Measurements from ENCODE around the gene DDX51.
"Not testable (repeated sequence)": the region's sequence is repeated elsewhere in the genome, so short reads cannot be mapped to it uniquely, and the experiment has no call there.

DDX51 gene

DNA sequence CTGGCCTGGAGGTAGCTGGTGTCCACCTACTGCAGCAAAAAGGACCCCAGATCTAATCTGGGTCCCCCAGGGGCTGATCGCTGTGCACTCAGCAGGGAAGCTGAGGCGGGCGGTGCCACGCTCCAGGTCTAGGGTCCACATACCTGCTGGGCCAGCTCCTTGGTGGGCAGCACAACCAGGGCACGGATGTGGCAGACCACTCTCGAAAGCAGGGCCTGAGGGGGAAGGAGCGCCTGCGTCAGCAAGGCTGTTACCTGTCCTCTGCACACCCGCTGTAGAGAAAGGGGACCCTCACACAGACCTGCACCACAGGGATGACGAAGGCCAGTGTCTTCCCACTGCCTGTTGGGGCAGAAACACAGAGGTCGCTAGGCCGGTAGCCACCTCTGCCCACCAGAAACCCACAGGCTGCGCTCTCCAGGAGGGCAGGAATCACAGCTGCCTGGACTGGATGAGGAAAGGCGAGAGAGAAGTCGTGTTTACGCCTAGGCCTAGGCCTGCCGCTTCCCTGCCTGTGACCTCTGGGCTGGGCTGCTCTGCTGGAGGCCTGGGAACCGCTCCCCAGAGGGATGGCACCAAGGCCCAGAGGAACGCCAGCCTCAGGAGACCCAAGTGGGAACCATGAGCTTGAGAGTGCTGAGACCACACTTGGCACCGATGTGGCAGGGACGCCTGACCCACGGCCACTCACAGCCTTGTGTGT is 2.0 kb downstream of the DDX51 start:
- DNase-seq (ENCODE audit: low read depth in 2 of 2, low spot score in 1 of 2) = no peak

DNA sequence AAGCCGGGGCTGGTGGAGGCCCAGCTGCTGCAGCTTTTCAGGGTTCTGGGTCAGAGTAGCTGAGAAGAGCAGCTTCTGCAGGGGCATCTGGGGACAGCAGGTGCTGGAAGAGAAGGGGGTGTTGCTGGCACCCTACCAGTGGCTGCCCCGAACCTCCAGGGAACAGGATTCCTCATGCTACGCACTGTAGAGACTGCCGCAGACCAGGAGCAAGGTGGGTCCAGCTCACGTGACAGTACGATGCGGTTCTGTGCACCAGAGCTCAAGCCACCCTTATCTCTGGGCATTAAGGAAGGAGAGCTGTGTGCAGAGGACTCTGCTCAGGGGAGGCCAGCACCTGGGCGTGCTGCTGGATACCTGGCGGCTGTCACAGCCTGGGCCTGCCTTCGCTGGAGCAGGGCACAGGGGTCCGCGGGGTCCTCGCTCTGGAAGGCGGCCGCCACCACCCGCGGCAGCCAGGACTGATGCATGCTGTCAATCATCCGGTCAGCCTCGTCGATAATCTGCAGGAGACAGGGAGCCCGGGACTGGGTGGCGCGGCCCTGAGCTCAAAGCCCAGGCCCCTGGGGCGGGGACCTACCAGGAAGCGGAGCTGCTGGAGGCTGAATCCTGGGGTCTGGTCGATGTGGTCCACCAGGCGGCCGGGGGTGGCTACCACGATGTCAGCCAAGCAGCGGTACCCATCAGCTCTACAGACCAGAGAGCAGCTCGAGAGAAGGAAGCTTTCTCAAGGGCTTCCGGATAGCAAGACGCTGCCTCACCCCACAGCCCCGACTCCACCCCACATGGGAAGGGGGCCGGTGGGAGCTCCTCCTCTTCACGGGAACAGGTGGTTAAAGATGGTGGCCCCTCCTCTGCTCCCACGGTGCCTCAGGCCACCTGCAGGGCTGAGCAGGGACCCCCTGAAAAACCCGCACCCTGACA is 2.9 kb downstream of the DDX51 start:
- DNase-seq (ENCODE audit: low read depth in 2 of 2, low spot score in 1 of 2) = no peak

DNA sequence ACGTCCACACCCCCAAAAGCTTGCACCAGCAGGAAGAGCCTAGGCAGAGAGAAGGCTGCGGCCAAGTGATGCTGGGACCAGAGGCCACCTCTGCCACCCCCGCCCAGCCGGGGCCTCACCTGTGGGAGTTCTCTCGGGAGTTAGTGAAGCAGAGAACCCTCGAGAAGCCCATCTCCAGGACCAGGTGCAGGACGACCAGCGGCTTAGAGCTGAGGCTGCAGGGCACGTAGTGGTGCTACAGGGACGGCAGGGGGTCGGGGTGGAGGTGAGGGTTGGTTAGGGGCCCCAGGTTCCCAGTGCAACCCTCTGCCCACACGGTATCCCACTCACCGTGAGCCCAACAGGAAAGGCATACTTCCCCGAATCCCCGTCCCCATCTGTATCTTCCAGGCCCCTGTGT is 3.6 kb downstream of the DDX51 start:
- no peak for DNase-seq (ENCODE audit: low read depth in 2 of 2, low spot score in 1 of 2)

DNA sequence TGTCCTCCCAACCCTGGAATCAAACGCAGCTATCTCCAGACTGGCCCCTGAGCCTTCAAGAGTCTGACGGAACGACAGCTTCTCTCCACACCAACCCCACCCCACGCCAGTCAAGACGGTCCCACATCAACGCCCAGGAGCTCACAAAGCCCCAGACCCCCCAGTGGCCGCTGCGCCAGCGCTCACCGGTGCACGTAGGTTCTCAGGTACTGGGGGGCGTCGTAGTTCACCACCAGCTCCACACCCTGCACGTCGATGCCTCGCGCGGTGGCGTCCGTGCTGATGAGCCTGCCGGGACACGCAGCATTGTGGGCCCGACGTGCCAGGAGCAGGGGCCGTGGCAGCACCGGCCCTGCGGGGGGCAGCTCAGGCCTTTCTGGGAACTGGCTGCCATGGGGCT is 4.2 kb downstream of the DDX51 start:
- no peak for DNase-seq (ENCODE audit: low read depth in 2 of 2, low spot score in 1 of 2)

DNA sequence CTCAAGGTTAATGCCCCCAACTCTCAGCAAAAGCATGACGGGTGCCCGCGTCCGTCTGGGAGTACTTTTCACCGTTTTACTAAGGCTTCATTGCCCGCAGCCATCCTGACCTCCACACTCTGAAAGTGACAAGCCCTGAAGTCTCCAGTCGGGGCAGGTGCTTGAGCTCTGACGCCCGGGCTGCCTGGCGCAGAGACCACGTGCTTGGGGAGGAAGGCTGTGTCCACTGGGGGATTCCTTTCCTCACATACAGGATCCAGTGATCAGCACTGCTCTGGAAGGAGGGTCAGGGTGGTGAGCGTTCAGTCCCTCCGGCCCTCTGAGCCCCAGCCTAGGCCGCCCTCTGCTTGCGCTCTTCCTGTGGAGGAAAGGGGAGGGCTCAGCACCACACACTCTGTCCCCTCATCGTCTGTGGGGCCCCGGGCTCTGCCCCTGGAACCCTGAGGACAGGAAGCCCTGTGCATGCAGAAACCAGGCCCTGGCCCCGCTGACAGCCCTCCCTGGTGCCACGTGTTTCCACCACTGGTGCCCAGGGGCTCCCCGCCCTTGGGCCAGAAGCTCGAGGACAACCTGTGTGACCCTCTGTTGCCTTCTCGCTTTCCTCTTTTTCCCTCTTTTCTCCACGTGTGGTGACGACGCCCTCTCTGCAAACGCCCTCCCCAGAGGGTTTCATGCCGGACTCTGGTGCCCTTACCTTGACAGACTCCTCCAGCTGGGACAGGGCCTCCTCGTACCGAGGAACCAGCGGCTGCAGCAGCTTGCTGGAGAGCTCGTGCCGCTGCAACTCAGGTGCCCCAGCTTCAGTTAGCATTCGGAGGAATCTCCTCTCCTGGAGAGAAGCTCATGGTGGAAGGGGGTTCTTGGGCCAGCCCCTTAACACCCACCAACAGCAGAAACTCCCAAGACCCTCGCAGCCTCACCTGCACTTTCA is 4.9 kb downstream of the DDX51 start:
- no peak for DNase-seq (ENCODE audit: low read depth in 2 of 2, low spot score in 1 of 2)

DNA sequence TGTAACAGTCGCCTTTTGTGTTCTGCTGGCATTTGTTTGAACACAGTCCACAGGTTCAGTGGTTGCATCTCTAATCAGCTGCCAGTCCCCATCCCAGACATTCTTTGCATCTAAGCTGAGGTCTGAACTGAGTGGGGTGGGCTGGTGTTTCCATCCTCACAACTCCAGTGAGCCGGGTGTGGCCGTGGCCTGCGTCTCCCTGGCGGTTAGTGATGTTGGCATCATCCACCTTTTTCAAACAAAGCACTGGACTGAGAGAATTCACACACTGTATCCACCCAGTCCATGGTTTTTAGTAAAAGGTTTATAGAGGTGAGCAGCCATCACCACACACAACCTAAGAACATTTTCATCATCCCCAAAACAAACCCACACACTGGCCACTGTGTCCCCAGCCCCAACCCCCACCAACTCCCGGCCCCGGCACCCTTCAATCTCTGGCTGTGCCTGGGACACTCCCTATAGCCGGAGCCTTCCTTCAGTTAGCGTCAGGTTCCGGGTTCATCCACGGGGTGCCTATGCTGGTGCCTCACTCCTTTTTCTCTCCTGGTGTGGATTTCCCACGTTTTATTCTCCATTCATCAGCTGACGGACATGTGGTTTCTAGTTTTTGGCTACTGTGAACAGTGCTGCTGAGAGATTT is 6.5 kb downstream of the DDX51 start:
- DNase-seq (ENCODE audit: low read depth in 2 of 2, low spot score in 1 of 2) = no peak

DNA sequence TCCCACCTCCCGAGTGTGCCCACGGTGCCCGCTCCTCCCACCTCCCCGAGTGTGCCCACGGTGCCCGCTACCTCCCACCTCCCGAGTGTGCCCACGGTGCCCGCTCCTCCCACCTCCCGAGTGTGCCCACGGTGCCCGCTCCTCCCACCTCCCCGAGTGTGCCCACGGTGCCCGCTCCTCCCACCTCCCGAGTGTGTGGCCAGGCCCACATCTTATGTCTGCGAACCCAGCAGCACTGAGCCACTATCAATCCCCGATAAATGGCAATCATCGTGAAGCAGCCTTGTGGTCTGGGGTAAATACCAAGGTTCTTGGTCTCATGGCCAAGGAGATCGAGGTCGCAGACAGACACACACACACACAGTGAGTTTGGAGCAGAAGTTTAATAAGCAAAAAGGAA is 7.9 kb downstream of the DDX51 start:
- not testable (repeated sequence) for DNase-seq (ENCODE audit: low read depth in 2 of 2, low spot score in 1 of 2)

DNA sequence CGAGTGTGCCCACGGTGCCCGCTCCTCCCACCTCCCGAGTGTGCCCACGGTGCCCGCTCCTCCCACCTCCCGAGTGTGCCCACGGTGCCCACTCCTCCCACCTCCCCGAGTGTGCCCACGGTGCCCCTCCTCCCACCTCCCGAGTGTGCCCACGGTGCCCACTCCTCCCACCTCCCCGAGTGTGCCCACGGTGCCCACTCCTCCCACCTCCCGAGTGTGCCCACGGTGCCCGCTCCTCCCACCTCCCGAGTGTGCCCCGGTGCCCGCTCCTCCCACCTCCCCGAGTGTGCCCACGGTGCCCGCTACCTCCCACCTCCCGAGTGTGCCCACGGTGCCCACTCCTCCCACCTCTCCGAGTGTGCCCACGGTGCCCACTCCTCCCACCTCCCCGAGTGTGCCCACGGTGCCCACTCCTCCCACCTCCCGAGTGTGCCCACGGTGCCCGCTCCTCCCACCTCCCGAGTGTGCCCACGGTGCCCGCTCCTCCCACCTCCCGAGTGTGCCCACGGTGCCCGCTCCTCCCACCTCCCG is 9.4 kb downstream of the DDX51 start:
- DNase-seq (ENCODE audit: low read depth in 2 of 2, low spot score in 1 of 2) = not testable (repeated sequence)

DNA sequence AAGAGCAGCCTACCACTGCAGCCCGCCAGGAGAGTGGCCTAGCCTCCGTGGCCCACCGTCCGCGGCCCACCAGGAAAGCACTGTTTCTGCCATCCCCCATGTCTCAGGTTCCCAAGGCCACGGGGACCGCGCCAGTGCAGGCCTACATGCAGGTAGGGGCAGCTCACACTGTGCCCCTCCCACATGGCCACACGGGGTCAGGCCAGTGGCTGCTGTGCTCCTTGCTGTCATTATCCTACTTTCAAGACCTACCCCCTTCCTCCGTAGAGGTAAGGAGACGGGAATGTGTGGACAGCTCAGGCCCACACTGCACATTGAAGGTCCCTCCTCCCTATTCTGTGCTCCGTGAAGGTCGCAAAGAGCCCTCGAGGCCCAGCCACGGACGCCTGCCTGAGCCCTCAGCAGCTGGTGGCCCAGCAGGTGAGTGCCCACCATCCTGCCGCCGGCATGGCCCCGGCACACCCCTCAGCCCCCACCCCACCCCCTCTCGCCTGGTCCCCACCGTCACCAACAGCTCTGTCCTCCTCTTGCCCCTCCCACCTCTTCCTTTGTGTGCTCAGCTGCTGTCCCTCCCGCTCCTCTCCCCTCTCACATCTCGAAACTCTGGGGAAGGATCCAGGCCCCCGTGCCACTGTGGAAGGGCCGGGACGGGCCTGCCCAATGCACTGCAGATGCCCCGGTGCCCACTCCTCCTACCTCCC is 10.0 kb downstream of the DDX51 start:
- DNase-seq (ENCODE audit: low read depth in 2 of 2, low spot score in 1 of 2) = no peak

DNA sequence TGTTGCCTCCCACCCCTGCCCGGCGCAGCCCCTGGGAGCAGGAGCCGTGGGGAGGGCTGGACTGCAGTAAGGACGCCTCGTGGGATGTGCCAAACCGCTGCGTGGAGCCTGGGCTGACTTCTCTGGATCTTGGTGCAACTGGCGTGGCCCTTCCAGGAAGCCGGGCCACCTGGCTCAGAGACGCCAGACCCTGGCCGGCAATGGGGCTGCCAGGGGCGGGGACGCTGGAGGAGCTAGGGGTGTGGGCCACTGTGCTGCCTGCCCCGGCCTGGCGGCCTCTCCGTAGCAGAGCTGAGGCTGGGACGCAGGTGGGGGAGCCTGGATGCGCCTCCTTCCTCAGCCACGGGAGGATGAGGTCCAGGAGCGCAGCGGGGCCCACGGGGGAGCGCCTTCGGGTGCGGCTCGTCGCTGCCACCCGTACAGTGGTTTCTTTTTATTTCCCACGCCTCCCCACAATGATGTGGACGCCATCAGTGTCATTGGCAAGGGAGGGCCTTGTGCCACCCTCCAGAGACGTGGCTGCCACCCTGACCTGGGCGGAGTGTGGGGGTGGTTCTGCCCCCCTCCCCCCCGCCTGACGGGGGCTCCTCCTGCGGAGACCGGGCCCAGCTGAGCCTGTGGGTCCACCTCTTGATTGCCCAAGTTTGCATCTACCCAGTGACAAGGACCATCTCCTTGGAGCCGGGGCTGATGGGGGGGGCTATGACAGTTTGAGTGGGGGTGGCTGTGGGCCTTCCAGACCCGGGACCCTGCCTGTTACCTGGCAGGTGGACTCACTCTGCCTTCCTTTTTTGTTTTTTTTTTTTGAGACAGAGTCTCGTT is 11.3 kb downstream of the DDX51 start:
- DNase-seq (ENCODE audit: low read depth in 2 of 2, low spot score in 1 of 2) = no peak

DNA sequence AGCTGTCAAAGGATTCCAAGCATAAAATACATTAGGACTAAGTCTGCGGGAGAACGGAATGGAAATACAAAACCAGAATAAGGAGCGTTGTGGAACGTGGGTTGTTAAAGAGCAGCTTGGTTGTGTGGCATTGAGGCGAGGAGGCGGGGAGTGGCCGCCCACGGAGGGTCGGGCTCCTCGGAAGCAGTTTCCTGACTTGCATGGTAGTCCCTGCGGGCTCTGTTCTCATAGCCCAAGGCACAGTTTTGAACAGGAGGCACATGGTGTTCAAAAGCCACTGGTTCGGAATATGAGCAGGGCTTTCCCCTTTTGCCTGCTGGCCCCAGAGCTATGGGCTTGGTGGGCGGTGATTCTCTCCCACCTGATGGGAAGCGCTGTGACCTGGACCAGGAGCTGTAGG is 12.2 kb downstream of the DDX51 start:
- DNase-seq (ENCODE audit: low read depth in 2 of 2, low spot score in 1 of 2) = no peak

DNA sequence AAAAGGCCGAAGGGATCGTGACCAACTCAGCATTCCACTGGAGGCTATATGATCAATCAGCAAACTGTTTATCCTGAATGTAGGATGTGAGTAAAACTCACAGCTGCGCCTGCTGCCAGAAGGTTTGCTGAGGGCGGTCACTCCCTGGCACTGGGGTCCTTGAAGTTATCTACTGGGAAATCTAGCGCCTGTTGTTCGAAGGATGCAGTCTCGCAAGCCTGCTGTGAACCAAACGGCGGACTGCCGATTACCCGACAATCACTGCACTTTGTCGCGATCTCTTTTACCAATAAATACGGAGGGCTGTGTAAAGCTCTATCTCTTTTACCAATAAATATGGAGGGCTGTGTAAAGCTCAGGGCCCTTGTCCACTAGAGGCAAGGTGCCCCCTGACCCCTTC is 12.9 kb downstream of the DDX51 start:
- DNase-seq (ENCODE audit: low read depth in 2 of 2, low spot score in 1 of 2) = no peak

DNA sequence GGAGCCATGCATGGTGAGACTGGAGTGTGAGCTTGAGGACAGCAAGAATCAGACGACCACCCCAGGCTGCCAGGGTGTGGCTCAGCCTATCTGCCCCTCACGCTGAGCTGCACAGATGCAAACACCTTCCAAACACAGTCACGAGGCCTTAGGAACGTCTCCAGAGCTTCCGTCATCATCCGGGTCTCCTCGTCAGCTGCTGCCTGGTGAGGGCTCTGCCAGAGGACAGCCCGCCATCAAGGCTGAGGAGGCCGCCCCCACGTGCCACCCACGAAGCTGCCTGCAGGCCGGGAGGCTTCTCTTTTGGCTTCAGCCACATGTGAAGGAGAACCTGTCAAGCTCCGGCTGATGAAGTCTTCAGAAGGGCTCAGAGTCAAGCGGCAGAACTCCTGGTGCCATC is 13.4 kb downstream of the DDX51 start:
- DNase-seq (ENCODE audit: low read depth in 2 of 2, low spot score in 1 of 2) = no peak

DNA sequence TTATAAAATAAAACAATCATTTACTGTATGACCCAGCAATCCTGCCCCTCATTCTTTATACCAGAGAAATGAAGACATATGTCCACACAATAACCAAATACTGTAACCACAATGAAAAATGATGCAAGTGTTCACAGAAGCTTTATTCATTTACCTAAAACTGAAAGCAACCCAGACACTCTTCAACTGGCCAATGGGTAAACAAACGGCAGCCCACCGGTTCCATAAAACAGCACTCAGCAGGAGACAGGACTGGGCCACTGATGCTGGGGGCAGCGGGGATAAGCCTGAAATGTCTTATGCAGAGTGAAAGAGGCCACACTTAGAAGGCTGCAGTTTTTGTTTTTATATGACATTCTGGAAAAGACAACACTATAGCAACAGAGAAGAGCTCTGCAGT is 15.1 kb downstream of the DDX51 start:
- DNase-seq (ENCODE audit: low read depth in 2 of 2, low spot score in 1 of 2) = no peak

DNA sequence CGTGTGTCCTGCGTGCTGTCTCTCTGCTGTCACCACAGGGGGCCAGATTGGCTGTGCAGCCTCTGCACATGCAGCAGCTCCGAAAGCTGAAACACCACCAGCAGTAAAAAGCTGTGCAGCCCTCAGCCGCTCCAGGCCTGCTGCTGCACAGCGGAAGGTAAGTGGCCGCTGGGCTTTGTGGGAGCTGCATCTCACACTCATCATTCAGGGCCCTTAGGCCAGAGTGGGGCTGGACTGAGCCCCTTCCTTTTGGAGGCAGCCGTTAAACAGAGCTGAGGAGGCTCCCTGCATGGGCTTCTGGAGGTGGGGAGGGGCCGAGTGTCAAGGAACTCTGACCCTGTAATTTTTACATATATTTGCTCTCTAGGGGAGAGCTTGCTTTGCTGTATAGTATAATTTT is 17.1 kb downstream of the DDX51 start:
- DNase-seq (ENCODE audit: low read depth in 2 of 2, low spot score in 1 of 2) = no peak

DNA sequence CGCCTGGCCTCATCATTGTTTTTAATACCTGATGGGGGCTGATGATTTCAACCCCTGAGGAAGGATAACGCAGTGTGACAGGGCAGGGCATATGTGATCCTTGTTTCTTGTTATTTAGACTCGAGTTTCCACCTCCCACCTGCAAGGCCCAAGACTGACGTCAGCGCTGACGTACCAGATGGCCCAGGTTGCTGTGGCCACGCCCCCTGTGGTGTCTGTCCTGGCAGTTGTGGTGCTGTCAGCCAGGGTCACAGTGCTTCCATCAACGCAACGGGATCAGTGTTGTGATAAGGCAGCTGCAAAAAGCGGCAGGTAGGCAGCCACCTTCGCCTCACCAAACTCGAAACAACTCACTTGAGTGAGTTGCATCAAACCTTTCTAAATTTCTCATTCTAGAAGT is 18.4 kb downstream of the DDX51 start:
- no peak for DNase-seq (ENCODE audit: low read depth in 2 of 2, low spot score in 1 of 2)

DNA sequence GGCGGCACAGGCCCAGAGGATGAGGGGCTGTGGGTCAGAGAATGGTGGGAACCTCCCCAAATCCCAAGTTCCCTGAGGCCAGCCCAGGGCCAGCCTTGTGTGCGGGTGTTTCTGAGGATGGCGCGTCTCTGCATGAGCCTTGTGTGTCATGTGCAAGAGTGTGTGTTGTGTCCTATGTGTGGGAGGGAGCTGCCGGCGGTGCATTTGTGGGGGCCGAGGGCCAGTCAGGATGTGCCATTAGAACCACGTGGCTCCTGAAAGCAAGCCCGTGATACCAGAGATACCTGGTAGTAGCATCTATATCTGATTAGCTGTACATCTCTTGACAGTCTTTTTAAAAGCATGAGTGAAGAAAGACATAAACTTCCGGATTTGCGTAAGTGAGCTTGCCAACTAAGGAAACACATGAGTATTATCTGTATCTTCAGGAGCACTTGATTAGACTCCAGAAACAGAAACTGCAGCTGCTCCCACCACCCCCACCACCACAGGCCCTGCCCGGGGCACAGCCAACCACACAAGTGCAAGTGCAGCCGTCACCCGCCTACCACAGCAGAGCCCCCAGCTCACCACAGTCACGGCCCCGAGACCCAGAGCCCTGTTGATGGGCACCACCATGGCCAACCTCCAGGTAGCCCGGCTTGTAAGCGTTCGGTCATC is 19.2 kb downstream of the DDX51 start:
- no peak for DNase-seq (ENCODE audit: low read depth in 2 of 2, low spot score in 1 of 2)

DNA sequence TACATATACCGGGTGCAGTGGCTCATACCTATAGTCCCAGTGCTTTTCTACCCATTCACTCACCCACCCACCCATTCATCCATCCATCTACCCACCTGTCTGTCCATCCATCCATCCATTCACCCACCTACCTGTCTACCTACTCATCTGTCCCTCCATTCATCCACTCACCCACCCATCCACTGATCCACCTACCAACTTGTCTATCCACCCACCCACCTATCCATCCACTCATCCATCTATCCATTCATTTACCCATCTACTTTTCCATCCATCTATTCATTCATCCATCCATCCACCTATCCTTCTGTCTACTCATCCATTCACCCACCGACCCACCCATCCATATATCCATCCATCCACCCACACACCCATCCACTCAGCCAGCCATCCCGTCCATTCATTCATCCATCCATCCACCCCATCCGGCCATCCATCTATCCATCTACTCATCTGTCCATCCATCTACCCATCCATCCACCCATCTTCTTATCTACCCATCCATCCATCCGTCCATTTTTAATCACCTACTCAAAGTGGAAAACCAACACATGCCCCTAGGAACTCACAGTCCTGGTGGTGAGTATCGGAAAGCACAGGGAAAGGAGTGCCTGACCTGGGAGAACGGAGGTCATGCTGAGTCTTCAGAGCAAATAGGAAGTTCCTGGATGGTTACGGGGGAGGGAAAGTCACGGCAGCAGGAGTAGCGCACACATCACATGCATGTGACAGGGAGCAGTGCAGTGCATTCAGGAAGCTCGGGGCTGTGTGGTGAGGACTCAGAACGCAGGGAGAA is 20.0 kb downstream of the DDX51 start:
- no peak for DNase-seq (ENCODE audit: low read depth in 2 of 2, low spot score in 1 of 2)
